HG02973 (cell line): ENCODE results near the gene DIP2B.

ENCODE experiments used
- ATAC-seq: cut with Tn5 transposase; IDR thresholded peaks from one replicate; pipeline ENCODE4 v1.9.1; 2021; ENCODE audit warnings: moderate library complexity; ENCODE audit not compliant: unreplicated experiment

DIP2B gene

GRCh38 chr12:50572760-50573159 is 68.0 kb downstream of the DIP2B start:
- no peak for ATAC-seq

DNA sequence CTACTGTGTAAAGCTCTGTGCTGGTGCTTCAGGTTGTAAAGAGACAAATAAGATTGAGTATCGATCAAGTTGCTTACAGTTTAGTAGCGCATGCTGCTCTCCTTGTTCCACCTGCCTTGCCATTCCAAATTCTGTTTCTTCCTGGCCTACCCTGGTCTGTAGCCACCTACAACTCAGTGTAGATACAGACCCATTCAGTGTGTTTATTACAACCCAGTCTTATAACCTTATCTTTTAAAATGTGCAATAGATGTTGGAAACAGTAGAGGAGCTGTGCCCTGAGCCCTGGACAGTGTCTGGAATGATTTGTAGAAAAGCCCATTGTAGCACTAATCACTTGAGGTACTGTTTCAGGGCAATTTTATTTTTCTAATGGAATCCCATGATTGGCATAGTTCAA is 68.5 kb downstream of the DIP2B start:
- no peak for ATAC-seq

GRCh38 chr12:50574601-50575348 is 70.0 kb downstream of the DIP2B start:
- ATAC-seq: no peak

DNA sequence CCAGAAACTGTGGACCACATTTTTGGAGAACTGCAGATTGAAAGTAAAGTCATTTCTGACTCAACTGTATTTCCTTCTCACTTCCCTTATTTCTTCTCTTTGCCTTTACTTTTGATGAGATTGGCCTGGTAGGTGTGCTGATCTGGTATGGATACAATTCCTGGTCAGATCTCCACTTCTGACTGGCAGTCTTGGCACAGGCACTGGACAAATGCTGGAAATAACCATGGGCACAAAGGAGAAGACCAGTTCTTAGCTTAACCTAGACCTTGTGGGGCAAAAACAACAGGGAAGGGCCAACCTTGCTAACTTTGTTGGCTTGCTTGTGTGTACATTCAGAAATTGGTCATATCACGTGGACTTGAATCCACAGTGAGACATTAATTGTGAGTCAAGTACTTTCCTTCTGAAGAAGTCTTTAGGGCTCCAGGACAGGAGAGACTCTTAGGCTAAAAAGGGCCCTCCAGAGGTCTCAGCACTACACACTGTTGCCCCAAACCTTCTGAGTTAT is 75.0 kb downstream of the DIP2B start:
- ATAC-seq: no peak

DNA sequence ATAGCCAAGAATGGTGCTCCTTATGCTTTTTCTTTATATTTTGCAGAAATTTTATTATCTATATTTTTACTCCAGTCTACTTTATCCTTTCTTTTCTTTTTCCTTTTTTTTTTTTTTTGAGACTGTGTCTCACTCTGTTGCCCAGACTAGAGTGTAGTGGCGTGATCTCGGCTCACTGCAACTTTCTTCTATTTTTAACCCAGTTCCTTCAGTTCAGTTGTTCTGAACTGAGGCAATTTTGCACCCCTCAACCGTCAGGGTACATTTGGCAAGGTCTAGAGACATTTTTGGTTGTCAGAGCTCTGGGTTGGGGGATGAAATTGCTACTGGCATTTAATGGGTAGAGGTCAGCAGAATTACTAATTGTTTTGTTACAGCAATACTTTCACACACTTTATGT is 75.7 kb downstream of the DIP2B start:
- ATAC-seq: no peak

DNA sequence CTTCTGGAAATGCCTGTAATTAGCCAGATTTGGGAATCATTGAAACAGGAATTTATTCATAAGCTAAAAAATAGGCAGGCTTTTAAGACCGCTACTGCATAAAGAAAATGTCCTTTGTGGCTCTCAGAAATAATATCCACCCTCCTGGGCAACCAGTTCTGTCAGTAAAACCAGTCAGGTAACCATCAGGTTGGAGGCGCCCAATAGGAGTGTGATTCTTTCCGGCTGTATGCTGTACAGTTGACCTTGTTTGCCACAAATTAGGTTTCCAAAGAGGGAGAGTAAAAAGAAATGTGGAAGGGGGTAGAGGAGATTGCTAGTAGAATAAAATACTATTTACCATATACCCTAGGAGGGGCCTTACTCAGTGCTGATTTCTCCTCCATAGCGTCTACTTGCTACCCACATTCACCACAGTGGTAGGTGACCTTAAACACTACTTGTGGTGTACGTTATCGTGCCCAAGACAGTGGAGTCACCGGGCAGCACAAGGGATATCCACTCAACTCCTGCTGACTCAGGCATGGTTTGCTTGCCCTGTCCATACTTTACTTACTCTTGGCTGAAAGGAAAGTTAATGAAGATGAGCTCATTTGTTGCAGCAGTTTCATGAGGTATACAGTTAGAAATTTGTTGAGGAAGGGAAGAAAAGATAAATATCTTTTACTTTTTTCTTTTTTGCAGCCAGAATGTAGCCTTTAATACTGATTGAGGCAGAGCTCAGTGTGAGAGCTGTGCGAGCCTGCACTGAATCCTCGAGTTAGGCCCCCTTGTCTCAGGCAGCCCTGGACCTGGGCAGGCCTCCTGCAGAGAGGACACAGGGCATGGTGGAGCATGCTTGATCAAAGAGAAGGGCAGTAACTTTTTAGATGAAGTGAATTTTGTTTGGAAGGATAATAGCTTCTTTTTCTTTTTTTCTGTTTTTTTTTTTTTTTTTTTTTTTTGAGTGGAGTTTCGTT is 76.7 kb downstream of the DIP2B start:
- no peak for ATAC-seq

- no peak for ATAC-seq
Measured at GRCh38 chr12:50584135-50584534, 79.3 kb downstream of the DIP2B start.

- ATAC-seq: no peak
Measured at GRCh38 chr12:50589650-50590435, 85.1 kb downstream of the DIP2B start.

DNA sequence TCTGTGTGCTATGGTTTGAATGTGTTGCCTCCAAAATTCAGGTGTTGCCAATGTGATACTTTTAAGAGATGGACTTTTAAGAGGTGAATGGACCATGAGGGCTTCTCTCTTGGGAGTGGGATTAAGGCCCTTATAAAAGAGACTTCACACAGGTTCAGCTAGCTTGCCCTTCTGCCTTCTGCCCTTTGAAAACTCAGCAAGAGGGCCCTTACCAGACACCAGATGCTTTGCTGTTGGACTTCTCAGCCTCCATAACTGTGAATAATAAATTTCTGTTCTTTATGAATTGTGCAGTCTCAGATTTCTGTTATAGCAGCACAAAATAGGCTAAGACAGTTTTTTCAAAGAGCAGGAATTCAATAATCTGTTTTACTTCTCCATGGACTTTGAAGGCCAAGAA is 86.1 kb downstream of the DIP2B start:
- ATAC-seq: no peak

DNA sequence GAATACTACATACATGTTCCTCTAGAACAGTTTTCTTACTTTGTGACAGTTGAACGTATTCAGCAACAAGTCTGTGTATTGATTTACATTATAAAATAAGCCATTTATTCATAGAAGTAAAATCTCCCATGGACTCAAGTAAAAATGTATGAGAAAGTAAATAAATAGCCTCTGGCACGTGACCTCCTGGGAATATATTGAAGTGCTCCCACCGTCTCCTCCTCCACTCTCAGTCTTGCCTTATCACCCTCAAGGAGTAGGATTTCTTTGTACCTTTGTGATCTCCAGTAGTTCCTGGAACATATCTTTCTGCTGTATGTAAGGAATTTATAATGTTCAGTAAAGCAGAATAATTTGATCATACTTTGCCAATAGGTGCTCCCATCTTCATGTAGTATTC is 90.9 kb downstream of the DIP2B start:
- no peak for ATAC-seq

DNA sequence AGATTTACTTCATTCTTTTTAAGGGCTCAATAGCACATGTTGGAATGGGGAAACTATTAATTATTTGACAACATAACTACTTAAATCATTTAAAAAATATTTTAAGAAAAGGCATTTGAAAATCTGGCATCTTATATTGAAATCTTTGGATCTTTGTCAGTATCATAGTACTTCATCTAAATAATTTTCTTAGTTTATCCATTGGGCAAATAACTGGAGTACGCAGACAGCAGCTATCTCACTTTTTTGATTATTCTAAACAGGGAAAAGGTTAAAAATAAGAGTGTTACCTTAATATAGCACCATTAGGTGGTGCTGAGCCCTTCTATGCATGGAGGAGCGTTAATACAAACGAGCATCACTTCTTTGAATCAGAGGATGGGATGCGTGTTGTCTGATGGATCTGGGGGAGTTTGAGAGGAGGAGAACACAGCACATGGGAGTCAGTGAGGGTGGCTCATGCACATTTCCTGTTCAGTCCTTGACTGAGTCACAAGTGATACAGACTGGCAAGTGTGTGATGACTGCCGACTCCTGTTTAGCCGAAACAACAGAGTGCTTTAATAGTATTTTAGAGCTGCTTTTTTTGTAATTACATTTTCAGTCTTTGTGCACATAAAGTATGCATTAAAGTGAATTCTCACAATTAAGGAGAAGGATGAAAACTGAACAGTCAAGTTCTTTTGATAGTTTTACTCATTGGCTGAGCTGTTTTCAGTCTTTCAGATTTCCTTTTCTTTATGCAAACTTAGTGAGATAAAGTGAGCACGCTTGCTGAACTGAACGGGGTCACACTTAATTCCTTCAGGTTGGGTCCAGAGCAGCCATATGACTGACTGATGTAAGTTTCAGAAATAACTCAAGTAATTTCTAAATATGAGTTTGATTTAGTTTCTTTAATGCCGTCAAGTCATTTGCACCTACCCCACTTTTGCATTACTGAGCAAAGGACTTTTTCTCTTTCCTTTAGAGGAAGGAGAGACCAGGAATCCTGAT is 92.7 kb downstream of the DIP2B start:
- ATAC-seq: peak; percentile 83

DNA sequence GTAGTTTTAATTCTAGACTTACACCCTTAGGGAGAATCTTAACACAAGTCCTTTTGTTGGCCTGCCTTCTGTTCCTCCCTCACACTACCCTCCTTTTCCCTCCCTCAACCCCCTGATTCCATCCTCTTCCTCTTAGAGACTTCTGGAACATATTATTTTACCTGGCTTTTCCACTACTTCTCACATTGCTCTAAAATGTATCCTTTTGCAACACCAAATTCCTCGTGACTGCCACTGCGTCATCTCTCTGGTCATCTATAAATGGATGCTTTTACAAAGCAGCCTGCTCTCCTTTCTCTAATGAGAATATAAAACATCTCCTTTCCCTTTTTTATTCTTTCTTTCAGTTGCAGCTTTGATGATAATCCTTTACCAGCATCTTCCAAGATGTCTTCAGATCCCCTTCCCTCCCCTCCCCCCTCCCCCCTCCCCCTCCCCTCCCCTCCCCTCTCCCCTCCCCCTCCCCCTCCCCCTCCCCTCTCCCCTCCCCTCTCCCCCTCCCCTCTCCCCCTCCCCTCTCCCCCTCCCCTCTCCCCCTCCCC is 93.6 kb downstream of the DIP2B start:
- no peak for ATAC-seq

GRCh38 chr12:50599366-50600095 is 94.7 kb downstream of the DIP2B start:
- ATAC-seq: no peak

DNA sequence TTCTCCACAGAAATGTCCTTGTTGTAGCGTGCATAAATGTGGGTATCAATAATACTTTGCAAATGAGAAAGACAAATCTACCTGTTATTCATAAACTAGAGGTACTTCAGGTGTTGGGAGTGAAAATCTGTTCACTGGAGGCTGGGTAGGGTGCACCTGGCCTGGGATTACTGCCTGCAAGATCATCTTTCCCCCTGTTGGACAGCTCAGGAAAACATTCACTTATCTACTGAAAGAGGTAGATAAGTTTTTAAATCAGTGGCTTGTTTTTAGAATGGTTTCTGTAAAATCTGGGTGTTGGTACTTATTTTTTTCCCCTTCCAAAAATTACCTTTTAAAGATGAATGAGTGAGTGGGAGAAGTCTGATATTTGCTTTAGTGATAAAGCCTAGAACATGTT is 95.6 kb downstream of the DIP2B start:
- no peak for ATAC-seq

DNA sequence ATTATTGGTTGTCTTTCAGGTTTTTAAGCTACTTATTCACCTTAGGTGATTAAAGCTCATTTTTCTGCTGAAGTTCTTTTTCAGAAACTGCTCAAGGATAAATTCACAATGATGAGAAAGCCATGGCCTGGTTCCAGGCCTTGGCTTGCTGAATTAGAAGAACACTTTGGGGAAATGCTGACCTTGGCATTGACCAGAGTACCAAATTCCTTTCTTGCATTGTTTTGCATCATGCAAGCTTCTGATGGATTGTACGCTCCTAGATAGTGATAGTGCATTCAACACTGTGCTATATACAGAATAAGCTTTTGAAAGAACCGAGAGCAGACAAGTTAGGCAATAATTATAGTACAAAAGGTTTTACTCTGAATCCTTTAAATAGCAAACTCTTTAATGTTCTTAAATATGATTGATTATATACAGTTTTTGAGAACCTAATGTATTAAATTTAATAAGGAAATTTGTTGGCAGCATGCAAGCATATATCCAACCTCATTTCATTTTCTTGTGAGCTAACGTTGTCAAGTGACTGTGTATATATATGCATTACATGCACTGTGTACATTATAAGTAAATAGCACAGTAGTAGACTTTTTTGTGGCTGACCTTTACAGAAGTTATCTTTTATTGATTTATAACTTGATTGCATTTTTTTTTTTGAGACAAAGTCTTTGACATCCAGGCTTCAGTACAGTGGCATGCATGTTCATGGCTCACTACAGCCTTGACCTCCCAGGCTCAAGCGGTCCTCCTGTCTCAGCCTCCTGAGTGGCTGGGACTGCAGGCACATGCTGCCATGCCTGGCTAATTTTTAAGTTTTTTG is 99.2 kb downstream of the DIP2B start:
- ATAC-seq: no peak

DNA sequence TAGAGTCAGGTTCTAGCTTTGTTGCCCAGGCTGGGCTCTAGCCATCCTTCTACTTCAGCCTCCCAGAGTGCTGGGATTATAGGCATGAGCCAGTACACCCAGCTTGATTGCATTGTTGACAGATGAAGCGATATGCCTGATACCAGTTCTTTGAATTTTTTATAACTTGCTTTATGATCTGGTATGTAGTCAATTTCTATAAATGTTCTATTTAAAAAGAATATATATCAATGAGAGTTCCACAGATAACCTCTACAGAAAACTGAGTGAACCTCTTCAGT is 99.8 kb downstream of the DIP2B start:
- no peak for ATAC-seq

GRCh38 chr12:50606675-50607375 is 102.0 kb downstream of the DIP2B start:
- no peak for ATAC-seq
